GM12864 (cell line): Measurements from ENCODE around the gene OSBPL5.

Experiments used
- DNase-seq: peaks from one replicate; pipeline ENCODE4 v3.0.0-alpha.2; 2011; ENCODE audit warnings: low read depth
- H3K4me3 ChIP-seq: 2 replicates; pipeline ENCODE4 v1.5.1; 2011; ENCODE audit warnings: mild to moderate bottlenecking, low read depth, low read length, control low read depth
- TF ChIP-seq, protein P1 (sequence below): IDR thresholded peaks from 2 replicates; pipeline ENCODE4 v1.5.1; 2011; ENCODE audit warnings: low read depth, mild to moderate bottlenecking, moderate library complexity, low read length, control low read depth, inconsistent platforms; ENCODE audit errors: missing control alignments

Gene OSBPL5

GRCh38 chr11:3146612-3147256, 18.4 kb downstream of the OSBPL5 start:
- no peak for DNase-seq
- no peak overlapping the region for H3K4me3 ChIP-seq
- TF ChIP-seq, protein P1, sequence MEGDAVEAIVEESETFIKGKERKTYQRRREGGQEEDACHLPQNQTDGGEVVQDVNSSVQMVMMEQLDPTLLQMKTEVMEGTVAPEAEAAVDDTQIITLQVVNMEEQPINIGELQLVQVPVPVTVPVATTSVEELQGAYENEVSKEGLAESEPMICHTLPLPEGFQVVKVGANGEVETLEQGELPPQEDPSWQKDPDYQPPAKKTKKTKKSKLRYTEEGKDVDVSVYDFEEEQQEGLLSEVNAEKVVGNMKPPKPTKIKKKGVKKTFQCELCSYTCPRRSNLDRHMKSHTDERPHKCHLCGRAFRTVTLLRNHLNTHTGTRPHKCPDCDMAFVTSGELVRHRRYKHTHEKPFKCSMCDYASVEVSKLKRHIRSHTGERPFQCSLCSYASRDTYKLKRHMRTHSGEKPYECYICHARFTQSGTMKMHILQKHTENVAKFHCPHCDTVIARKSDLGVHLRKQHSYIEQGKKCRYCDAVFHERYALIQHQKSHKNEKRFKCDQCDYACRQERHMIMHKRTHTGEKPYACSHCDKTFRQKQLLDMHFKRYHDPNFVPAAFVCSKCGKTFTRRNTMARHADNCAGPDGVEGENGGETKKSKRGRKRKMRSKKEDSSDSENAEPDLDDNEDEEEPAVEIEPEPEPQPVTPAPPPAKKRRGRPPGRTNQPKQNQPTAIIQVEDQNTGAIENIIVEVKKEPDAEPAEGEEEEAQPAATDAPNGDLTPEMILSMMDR = no peak

DNA sequence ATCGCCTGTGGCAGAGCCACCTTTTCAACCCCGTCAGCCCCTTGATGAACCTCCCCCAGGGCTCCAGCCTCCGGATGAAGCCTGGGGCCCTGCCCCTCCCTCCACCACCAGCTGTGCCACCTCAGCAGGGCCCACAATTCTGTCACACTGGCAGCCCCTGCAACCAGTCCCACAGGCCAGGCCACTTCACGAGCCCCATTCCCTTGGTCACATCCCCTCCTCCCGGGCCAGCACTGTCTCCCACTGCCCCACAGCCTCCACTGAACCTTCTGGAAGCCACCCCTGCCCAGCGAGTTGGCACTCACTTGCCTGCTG, 19.9 kb downstream of the OSBPL5 start:
- H3K4me3 ChIP-seq = no peak overlapping the region
- DNase-seq = no peak
- TF ChIP-seq, protein P1 = no peak

GRCh38 chr11:3144296-3145205, 20.6 kb downstream of the OSBPL5 start:
- no peak overlapping the region for H3K4me3 ChIP-seq
- no peak for DNase-seq
- TF ChIP-seq, protein P1 = no peak

GRCh38 chr11:3143136-3143880, 21.8 kb downstream of the OSBPL5 start:
- DNase-seq = no peak
- TF ChIP-seq, protein P1 = no peak
- no peak overlapping the region for H3K4me3 ChIP-seq

- DNase-seq = no peak
- TF ChIP-seq, protein P1 = no peak
- no peak overlapping the region for H3K4me3 ChIP-seq
These were observed 24.9 kb downstream of the OSBPL5 start for GRCh38 chr11:3140291-3140603.

DNA sequence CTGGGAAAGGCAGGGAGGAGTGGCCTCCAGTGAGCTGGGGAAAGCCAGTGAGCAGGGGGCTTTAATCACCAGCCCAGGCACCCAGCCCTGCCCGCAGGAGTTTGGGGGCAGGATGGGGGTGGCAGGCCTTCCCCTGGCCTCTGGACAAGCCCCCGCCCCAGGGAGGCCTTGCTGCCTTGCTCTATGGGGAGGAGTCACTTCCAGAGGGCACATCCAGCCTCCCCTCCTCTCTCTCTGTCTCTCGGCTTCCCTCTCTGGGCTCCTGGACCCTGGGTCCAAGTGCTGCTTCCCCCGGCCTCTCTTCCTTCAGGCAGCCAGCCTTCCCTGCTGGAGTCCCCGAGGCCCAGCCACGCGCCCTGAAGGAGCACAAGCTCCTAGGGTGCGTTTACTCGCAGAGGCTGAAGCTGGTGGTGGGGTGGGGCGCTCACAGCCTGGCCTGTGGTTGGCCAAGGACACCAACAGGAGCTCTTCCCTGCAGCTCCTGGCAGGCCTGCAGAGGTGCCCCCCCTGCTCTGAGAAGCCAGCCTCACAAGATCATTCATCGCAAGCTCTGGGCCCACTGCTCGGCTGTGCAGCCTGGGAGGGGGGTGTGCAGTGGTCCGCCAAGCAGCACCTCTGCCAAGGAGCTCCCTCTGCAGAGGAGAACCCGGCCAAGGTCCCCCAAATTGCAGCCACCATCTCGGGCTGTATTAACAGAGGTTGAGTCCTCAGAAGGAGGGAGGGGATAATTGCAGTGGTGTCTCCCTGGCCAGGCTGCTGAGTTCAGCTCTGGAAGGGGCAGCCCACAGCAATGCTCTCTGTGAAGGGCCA, 25.4 kb downstream of the OSBPL5 start:
- TF ChIP-seq, protein P1 = no peak
- DNase-seq = no peak

More for the DNA sequence above, 25.4 kb downstream of the OSBPL5 start:
- no peak overlapping the region for H3K4me3 ChIP-seq
